ENCODE data around the gene FRMD4A. TPM values are rescaled to one million over a fixed set of nuclear protein-coding genes. Genes with fewer than 3 reads are reported as not detected.

The FRMD4A gene
- total and polyA plus RNA-seq, 2 of the 4 experiments (the other 2 are of a cell fraction) = 30.3 to 68.8 TPM

DNA sequence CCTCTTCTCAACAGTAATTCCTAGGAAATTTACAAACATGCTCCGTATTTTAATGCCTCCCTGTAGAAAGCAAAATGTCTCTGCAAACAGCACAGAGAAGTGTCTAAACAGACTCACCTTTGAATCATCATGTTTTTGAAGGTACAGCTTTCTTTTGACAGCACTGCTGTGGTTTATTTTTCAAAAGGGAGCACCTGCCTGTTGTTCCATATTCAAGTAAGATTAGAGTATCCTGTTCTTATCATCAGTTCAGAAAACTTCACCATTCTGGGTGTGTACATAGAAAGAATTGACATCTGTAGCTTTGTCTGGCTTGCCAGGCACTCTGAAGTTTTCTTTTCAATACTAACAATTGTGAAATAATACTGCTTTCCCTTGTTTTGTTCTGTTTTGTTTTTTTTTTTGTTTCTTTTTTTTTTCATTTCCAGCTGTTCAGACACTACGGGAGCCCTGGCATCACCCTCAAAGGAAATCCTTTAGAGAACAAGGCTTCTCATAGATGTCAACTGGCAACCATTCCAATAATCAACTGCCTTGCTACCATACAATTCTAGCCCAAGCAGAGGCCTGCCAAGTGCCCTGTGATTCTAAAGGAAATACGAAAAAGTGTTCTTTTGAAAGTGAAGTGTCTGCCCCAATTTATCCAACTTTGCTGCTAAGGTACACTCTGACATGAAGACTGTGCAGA lies 468.0 kb downstream of the FRMD4A start:
- BruUV-seq (replicated peaks) = no TSS peak
- no peaks in the 10 kb centered on the region for H3K9me3 ChIP-seq (ENCODE audit: control insufficient read depth, insufficient read depth, low read length)
- H3K14ac ChIP-seq (replicated peaks; ENCODE audit: low read depth, low read length) = peak overlapping the region; percentile 69; the same call in 1 of the 2 replicates
- H2BK15ac ChIP-seq (ENCODE audit: low read depth, low read length) = 0 out of 3 replicates have a peak overlapping the region, but pooled peaks have one; percentile 2
- intact Hi-C loops (cut with micrococcal nuclease) (no loop called here), in situ Hi-C loops (cut with MboI; ENCODE audit: low sequenced_read_pairs) (no loop called here), dilution Hi-C loops (cut with HindIII; ENCODE audit: low sequenced_read_pairs, unreplicated experiment) (no loop called here)
- H3K27ac ChIP-seq (ENCODE audit: insufficient read depth, low read length) = no peak overlapping the region
- H4K91ac ChIP-seq (ENCODE audit: insufficient read depth, low read depth, low read length) = no peak overlapping the region
- H3K27me3 ChIP-seq (ENCODE audit: control insufficient read depth, insufficient read depth, low read length) = no peaks in the 10 kb centered on the region
- DNase-seq (no peak), ATAC-seq (ENCODE audit: low read depth) (no peak)
- H2BK5ac ChIP-seq (ENCODE audit: low read depth, low read length, poor library complexity, severe bottlenecking) = no peak overlapping the region
- H3K36me3 ChIP-seq (ENCODE audit: control insufficient read depth, insufficient read depth, low read length) = no peaks in the 10 kb centered on the region
- CTCF ChIA-PET = interaction anchor here (0.7 to 1.0 kb wide), 2 partner anchors 75 to 100 kb away, joined by 3 to 4 read pairs; no protein-coding TSS in a partner anchor
- peak overlapping the region in 1 of 2 experiments; percentile 23; a peak in 2 of 4 replicates for H4K8ac ChIP-seq (ENCODE audit: low read depth in 2 of 2, low read length in 2 of 2)
- no peak overlapping the region for H2AFZ ChIP-seq (replicated peaks; ENCODE audit: low read length, poor library complexity)
- no peak overlapping the region; the same call in 1 of the 2 replicates for H2BK120ac ChIP-seq (ENCODE audit: low read depth, low read length)
- no peak overlapping the region for H4K5ac ChIP-seq (ENCODE audit: low read depth, low read length)
- no peak overlapping the region for H2AK9ac ChIP-seq (replicated peaks; ENCODE audit: low read depth, low read length, poor library complexity)
- peaks cover 8% of the 10 kb centered on the region for H3K4me1 ChIP-seq (ENCODE audit: control insufficient read depth, insufficient read depth, low read length)
- no peak overlapping the region for H2AK5ac ChIP-seq (ENCODE audit: low read depth, low read length)
- WGBS, 2 experiments (ENCODE audit: extremely low coverage in 2 of 2, insufficient read length in 1 of 2) = no CpG with 5 or more reads among the region's 3 CpGs
- H3K9ac ChIP-seq (ENCODE audit: low read depth, low read length) = no peak overlapping the region
- H4K20me1 ChIP-seq (ENCODE audit: insufficient read depth, low read length) = peaks cover 5% of the 10 kb centered on the region; the same call in 1 of the 2 replicates
- no peak overlapping the region for H3K56ac ChIP-seq (ENCODE audit: extremely low read depth, insufficient read depth, low read length)
- no peak overlapping the region for H3K18ac ChIP-seq (ENCODE audit: low read depth, low read length)
- H3K9me1 ChIP-seq (ENCODE audit: insufficient read depth, low read length) = peaks cover 17% of the 10 kb centered on the region
- no peak overlapping the region; the same call in 1 of the 2 replicates for H2BK20ac ChIP-seq (ENCODE audit: low read depth, low read length)
- H3K23ac ChIP-seq (ENCODE audit: low read depth, low read length) = 0 out of 2 replicates have a peak overlapping the region, but pooled peaks have one; percentile 0
- POLR2A ChIA-PET (ENCODE audit: unreplicated experiment) = no interaction called here
- no peak overlapping the region; the same call in 1 of the 2 replicates for H3K4ac ChIP-seq (ENCODE audit: low read depth, low read length)
- H3K4me2 ChIP-seq (ENCODE audit: low read depth, low read length) = no peak overlapping the region
- no peak for TF ChIP-seq RAD21 (IDR thresholded peaks at IDR 0.05; ENCODE audit: low read length)
- TF ChIP-seq CTCF (conservative IDR thresholded peaks at IDR 0.05; ENCODE audit: low read depth, low read length) = no peak
- H3K4me3 ChIP-seq (ENCODE audit: insufficient read depth, low read depth, low read length) = no peak overlapping the region
- peaks cover 18 to 75% of the 10 kb centered on the region in 2 experiments for H3K79me1 ChIP-seq (ENCODE audit: low read depth in 1 of 2, low read length in 2 of 2)

Measured in IMR-90 (cell line).